HTR-8/SVneo (cell line): ENCODE data around the gene ANKS1B.
"Not testable (repeated sequence)": the region's sequence is repeated elsewhere in the genome, so short reads cannot be mapped to it uniquely, and the experiment has no call there.

Experiments used
- DNase-seq: peaks from one replicate; pipeline ENCODE4 v3.0.0; 2011; ENCODE audit warnings: low spot score, mixed read lengths; ENCODE audit not compliant: insufficient read length
- FAIRE-seq: peaks from 2 replicates; lab custom pipeline; 2011; peaks lifted over from hg19 to GRCh38; lab: Jason Lieb, UNC

Gene ANKS1B

DNA sequence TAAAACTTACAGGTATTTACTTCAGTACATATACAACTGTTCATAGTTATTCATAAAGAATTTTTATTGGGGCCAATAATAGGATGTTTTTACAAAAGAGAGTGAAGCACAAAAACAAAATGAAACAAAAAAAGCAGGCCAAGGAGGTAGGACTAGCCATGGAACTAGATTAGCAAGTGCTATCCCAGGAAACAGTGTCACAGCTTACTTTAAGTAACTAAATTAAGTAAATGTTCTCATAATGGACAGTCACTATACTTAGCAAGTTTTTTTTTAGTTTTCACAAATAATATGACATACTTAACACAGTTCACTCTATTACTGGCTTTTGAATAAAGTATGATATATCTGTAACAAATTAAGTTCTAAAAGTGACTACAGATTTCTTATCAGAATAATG lies 213.1 kb downstream of the ANKS1B start:
- DNase-seq: no peak
- no peak for FAIRE-seq

DNA sequence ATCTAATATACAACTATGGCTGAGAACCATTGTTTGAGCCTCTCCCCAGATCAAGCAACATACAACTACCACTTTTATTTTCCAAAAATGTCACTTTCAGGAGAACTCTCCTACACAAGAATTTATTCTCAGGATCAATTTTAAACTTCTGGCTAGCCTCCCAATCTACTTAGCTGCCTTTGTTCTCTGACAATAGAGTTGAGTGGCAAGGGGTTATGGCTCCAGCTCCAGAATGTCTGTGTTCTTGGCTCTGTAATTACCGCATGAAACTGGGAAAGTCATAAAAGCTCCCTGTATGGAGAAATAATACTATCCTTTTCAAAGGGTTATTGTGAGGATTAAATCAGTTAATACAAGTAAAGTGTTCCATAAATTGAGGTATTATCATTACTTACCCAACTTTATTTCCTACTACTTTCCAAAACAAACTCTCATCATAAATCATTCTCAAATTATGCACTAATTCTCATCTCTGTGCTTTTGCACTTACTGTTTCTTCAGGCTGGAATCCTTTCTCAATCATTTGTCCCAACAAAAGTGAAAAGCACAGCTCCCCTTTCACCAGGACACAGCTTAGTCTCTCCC lies 215.2 kb downstream of the ANKS1B start:
- FAIRE-seq (no peak), DNase-seq (no peak)

DNA sequence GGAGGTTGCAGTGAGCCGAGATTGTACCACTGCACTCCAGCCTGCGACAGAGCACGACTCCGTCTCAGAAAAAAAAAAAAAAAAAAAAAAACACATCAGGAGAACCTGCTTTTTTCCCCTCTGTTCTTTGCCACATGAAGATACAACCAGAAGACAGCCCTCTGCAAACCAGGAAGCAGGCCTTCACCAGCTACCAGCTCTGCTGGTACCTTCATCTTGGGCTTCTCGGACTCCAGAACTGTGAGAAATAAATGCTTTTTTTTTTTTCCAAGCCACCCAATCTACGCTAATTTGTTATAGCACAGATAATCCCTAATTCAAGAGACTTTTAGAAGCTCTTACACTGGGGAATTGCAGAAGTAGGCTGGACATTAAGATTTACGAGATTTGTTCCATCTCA lies 216.0 kb downstream of the ANKS1B start:
- DNase-seq (no peak), FAIRE-seq (no peak)

DNA sequence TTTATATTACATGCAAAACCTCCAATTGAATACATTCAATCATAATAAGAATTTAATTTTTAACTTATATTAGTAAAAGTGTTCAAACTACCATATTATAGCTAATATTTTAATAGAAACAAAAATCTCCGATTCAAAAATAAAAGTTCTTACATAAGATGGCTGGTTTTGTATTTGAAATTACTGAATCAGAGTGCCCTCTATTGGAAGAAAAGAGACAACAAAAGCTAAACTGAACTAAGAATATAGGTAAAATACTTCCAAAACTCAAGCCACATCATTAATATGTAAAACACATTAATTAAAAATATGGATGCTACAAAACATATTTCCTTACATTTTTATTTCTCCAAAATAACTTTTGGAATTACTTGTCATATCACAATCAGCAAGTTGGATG lies 216.9 kb downstream of the ANKS1B start:
- DNase-seq (peak; percentile 3), FAIRE-seq (no peak)

DNA sequence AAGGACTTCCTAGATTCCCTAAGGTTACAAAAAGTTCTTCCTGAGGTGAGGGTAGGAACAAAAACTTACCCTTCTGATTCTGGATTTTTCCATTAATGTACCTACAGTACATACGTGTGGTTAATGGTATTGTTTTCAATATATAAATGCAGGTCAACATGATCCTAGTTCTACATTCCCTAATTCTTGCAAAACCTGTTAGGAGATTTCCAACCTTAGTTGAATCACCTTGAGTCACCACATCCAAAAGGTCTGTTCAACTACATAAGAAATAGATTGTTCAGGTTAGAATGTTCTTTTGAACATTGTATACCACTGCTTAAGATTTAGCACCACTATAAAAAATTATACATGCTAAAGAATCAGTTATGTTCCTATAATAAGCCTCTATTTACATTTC lies 218.3 kb downstream of the ANKS1B start:
- FAIRE-seq: no peak
- DNase-seq: no peak

DNA sequence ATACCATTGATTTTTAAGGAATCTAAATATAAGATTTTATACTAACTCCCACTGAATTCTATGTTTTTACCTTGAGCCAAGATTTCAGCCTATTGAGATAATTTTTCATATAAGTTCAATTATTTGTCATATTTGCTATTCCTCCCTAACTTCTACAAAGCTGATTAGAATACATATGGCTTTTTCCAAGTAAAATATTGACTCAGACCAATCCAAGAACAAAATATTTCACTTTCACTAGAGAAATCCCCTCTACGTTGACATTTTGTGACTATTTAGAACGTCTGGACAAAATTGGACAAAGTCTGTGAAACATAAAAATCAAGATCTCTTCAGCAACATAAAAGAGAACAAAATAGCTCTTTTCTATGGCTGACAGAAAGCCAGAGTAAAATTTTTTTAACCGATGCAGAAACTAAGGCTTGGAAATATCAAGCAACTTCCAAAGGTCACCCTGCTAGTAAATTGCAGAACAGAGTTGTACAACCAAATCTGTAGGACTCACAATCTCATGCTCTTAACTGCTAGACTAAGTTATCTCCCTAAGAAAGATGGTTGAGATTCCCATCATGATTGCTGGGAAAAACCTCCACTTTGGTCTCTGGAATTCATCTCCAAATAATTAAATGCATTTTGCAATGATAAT lies 219.1 kb downstream of the ANKS1B start:
- DNase-seq (no peak), FAIRE-seq (no peak)

DNA sequence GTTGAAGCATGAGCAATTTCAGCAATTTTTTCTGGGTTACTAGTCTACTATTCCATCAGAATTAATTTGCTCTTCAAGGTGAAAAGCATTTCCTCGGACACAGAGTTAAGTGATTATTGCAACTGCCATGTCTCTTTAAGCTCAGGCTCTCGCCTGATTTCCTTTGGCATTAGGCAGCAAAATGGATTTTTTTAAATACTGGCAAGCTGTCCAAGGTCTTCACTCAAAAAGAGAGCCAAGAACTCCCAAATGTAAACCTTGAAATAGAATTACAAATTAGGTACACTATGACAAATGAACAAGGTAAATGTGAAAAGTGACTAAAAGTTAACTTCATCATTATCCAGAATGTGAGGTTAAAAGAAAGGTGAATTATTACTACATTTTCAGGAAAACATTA lies 225.3 kb downstream of the ANKS1B start:
- DNase-seq: no peak

DNA sequence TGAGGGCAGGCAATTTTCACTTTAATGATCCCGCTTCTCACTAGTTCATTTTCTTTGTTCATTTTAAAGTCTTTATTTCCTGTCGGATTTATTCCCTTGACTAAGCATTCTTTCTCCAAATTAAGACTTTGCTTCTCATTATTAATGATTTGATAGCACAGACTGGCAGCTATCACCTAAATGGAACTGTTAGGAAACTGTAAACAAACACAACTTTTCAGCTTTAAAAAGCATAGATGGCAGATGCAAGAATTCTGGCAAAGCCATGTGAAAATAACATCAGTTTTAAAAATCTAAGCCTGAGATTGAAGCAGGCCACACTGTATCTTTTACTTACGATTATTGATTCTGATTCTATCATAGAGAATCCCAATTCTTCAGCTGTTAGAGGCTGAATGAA lies 225.7 kb downstream of the ANKS1B start:
- FAIRE-seq: no peak
- DNase-seq: no peak

More for the DNA sequence above, 225.3 kb downstream of the ANKS1B start:
- no peak for FAIRE-seq

DNA sequence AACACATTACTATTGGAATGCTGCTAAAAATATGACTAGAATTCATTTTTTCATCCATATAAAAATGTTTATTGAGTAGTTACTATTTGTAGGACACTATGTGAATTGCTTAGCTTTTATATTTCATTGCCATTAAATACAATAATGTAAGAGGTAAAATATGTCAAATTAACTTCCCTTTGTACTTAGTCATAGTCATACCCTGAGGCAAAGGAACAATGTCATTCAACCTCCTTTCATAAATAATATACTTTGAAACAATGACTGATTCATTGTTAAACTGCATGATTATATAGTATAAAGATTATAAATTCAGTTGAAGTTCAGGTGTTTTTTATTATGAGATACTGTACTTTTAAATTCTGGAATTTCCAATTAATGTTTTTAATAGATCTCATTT lies 232.0 kb downstream of the ANKS1B start:
- FAIRE-seq (no peak), DNase-seq (no peak)

DNA sequence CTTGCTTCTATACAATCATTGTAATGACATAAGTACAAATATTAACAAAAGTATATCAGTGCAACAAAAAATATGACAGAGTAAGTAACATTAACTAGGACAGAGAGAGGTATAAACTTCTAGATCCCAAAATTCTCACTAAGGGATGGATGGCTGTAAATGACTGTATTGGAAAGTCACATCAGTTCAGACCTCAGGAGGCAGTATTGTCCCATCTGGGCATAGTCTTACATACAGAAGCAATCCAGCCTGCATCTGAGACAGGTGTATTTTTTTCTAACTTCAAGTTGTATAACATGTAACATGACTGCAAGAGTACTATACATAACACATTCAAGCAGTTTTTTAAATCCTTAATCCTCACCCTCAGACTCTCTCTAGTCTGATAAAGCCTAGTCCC lies 238.2 kb downstream of the ANKS1B start:
- DNase-seq: no peak
- no peak for FAIRE-seq

DNA sequence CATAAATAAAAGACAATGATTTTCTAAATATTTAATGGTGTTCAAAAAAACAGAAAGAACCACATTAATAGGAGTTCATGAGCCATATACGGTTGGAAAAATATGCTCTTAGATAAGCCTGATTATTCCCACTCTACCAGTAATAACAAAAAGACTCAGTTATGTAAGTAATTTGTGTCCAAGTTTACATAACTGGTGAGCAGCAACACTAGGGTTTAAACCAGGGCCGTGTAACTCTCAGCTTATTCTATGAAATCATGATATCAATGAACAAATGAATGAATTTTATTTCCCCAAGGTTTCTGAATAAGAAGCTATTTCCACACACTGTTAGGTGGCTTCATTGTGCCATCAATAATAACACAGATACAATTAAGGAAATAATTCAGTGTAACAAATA lies 238.8 kb downstream of the ANKS1B start:
- DNase-seq (no peak), FAIRE-seq (no peak)

DNA sequence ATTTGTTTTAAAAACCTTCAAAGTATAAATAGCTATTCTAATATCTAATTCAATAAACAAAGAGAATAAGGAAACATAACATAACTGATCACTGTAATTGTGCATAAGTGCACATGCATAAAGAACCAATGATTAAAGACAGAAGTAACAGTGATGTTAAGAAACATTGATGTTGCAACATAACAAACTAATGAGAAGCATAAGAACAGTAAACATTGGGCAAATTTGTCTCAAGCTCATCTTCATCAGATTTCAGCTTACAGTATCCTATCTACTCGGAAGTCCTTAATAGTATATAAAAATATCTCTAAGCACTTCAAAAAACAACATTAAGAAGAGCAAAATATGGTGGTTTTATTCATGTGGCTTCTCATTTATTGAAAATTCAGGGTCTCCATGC lies 239.6 kb downstream of the ANKS1B start:
- FAIRE-seq (no peak), DNase-seq (no peak)

DNA sequence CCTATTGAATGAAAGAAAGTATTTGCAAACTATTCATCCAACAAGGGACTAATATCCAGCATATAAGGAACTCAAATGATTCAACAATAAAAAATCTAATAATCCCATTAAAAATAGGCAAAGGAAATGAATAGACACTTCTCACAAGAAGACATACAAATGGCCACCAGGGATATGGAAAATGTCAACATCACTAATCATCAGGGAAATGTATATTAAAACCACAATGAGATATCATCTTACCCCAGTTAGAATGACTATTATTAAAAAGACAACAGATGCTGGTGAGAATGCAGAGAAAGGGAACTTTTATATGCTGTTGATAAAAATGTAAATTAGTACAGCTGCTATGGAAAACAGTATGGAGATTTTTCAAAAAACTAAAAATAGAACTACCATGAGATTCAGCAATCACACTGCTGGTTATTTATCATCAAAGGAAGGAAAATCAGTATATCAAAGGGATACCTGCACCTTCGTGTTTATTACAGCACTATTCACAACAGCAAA lies 247.9 kb downstream of the ANKS1B start:
- FAIRE-seq (no peak), DNase-seq (no peak)

DNA sequence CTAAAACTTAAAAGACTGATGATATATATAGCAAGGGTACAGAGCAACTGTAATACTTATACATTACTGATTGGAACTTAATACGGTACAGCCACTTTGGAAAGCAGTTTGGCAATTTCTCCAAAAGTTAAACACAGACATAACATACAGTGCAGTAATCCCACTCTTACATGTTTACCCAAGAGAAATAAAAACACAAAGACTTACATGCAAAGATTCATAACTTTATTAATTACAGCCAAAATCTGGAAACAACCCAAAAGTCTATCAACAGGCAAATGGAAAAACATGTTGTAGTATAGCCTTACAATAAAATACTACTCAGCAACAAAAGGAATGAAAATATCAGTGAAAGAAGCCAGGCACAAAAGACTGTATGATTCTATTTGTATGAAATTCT lies 252.6 kb downstream of the ANKS1B start:
- no peak for DNase-seq
- FAIRE-seq: no peak

DNA sequence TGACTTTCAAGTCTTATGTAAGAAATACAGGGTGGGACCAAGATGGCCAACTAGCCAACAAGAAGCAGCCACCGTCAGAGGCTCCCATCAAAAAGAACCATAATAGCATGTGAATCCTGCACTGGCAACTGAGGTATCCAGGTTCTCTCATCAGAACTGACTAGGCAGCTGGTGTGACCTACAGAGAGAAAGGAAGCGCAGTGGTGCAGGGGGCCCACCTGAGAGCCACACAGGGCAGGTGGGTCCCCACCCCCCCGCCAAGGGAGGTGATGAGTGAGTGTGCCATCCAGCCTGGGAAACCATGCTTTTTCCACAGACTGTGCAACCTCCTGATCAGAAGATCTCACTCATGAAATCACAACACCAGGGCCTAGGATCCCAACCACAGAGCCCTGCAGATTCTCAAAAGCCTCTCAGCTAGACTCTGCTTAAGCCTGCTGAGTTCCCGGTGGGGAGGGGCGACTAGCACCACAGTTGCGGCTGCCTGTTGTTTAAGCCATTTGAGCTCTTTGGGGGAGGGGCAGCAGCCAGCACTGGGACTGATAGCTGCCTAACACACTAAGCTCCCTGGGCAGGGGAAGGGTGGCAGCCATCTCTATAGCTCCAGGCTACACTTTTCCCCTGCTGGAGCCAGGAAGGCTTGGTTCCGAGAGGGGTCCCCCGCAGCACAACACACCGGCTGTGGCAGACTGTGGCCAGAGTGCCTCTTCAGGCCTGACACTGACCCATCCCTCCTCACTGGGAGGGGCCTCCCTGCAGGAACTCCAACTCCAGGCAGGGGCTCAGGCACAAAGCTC lies 261.8 kb downstream of the ANKS1B start:
- FAIRE-seq (no peak), DNase-seq (no peak)

DNA sequence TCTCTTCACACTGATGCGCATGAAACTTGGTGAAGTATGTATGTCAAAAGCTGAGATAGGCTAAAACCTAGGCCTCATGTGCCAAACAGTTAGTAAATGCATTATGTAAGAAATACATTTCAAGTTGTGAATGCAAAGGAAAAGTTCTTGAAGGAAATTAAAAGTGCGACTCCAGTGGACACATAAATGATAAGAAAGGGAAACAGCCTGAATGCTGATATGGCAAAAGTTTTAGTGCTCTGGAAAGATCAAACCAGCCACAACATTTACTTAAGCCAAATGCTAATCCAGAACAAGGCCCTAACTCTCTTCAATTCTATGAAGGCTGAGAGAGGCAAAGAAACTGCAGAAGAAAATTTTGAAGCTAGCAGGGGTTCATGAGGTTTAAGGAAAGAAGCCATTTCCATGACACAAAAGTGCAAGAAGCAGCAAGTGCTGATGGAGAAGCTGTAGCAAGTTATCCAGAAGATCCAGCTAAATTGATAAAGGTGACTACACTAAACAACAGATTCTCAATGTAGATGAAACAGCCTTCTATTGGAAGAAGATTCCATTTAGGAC lies 262.9 kb downstream of the ANKS1B start:
- DNase-seq (no peak), FAIRE-seq (no peak)

DNA sequence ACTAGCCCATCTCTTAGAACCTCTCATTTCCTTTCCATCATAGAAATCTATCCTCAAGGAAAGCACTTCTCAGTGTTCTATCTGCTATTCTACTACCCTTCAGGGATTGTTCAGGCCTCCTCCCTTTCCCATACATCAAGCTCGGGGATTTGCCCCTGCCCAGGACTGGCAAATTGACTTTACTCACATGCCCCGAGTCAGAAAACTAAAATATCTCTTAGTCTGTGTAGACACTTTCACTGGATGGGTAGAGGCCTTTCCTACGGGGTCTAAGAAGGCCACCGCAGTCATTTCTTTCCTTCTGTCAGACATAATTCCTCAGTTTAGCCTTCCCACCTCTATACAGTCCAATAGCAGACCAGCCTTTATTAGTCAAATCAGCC lies 264.7 kb downstream of the ANKS1B start:
- not testable (repeated sequence) for DNase-seq, FAIRE-seq

DNA sequence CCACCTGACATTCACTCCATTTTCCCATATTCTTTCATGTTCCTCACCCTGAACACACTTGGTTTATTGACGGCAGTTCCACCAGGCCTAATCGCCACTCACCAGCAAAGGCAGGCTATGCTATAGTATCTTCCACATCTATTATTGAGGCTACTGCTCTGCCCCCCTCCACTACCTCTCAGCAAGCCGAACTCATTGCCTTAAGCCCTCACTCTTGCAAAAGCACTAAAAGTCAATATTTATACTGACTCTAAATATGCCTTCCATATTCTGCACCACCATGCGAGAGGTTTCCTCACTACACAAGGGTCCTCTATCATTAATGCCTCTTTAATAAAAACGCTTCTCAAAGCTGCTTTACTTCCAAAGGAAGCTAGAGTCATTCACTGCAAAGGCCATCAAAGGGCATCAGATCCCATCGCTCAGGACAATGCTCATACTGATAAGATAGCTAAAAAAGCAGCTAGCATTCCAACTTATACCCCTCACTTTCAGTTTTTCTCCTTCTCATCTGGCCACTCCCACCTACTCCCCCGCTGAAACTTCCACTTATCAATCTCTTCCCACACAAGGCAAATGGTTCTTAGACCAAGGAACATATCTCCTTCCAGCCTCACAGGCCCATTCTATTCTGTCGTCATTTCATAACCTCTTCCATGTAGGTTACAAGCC lies 265.2 kb downstream of the ANKS1B start:
- DNase-seq, FAIRE-seq: not testable (repeated sequence)

DNA sequence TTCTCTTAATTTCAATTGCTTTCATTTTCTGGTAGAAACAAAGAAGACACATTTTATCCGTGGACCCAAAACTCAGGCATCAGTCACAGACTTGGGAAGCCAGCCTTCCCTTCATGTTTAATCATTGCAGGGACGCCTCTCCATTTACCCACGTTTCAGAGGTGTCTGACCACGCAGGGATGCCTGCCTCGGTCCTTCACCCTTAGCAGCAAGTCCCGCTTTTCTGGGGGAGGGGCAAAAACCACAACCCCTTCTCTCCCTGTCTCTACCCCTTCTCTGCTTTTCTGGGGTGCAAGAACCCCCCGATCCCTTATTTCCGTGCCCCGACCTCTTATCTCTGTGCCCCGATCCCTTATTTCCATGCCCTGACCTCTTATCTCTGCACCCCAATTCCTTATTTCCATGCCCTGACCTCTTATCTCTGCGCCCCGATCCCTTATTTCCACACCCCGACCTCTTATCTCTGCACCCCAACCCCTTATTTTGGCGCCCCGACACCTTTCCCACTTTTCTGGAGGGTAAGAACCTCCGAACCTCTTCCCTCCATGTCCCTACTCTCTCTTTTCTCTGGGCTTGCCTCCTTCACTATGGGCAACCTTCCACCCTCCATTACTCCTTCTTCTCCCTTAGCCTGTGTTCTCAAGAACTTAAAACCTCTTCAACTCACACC lies 268.8 kb downstream of the ANKS1B start:
- not testable (repeated sequence) for FAIRE-seq, DNase-seq

DNA sequence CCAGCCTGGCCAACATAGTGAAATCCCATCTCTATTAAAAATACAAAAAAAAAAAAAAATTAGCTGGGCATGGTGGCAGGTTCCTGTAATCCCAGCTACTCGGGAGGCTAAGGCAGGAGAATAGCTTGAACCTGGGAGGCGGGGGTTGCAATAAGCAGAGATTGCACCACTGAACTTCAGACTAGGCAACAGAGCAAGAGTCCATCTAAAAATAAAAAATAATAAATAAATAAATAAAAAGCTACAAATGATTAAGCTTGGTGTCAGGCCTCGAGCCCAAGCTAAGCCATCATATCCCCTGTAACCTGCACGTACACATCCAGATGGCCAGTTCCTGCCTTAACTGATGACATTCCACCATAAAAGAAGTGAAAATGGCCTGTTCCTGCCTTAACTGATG lies 269.8 kb downstream of the ANKS1B start:
- DNase-seq, FAIRE-seq: not testable (repeated sequence)
